Measurements from ENCODE around the gene WDR48. TPM values are rescaled to one million over a fixed set of nuclear protein-coding genes. Genes with fewer than 3 reads are reported as not detected.

WDR48 gene
- polyA plus RNA-seq, 1 donor from 2014 or later, result 111 TPM

- H3K27me3 ChIP-seq (ENCODE audit: insufficient read depth, low read depth, low read length), result no peaks in the 10 kb centered on the region
- H3K79me2 ChIP-seq (replicated peaks; ENCODE audit: insufficient read depth, low read length), result peaks cover 59% of the 10 kb centered on the region
- H2AFZ ChIP-seq (ENCODE audit: low read depth, low read length), result no peak overlapping the region
- no peaks in the 10 kb centered on the region for H3K36me3 ChIP-seq (ENCODE audit: insufficient read depth, low read length)
- no peak overlapping the region for H3K4me2 ChIP-seq (ENCODE audit: low read length)
- no peak overlapping the region for H3K27ac ChIP-seq (ENCODE audit: low read length)
- H3F3A ChIP-seq (ENCODE audit: insufficient read depth, low read length, poor library complexity, severe bottlenecking), result no peaks in the 10 kb centered on the region
- H3K9me2 ChIP-seq (ENCODE audit: insufficient read depth, low read length), result no peaks in the 10 kb centered on the region
- no peaks in the 10 kb centered on the region for H4K20me1 ChIP-seq (ENCODE audit: insufficient read depth)
- H3K9me3 ChIP-seq (ENCODE audit: low read length), result no peaks in the 10 kb centered on the region
- TF ChIP-seq EP300 (conservative IDR thresholded peaks at IDR 0.05; ENCODE audit: poor library complexity, severe bottlenecking) (no peak), TAF1 (IDR thresholded peaks at IDR 0.05; ENCODE audit: low read depth) (no peak), SMC3 (conservative IDR thresholded peaks at IDR 0.05; ENCODE audit: poor library complexity) (no peak), RAD21 (conservative IDR thresholded peaks at IDR 0.05) (no peak), POLR2AphosphoS5 (IDR thresholded peaks at IDR 0.05) (no peak), REST (IDR thresholded peaks at IDR 0.05; ENCODE audit: borderline replicate concordance) (no peak), EZH2 (IDR thresholded peaks at IDR 0.05; ENCODE audit: borderline replicate concordance, insufficient read depth, low read length, poor library complexity, severe bottlenecking) (no peak), CTCF (IDR thresholded peaks at IDR 0.05; ENCODE audit: poor library complexity, severe bottlenecking) (no peak), MXI1 (conservative IDR thresholded peaks at IDR 0.05; ENCODE audit: poor library complexity, severe bottlenecking) (no peak)
- no peak overlapping the region for H3K4me3 ChIP-seq (ENCODE audit: low read length)
- no peak overlapping the region for H3K9ac ChIP-seq (ENCODE audit: low read length)
Measured at GRCh38 chr3:39062180-39062579, 10.4 kb downstream of the WDR48 start.

- no peaks in the 10 kb centered on the region for H3K9me2 ChIP-seq (ENCODE audit: insufficient read depth, low read length)
- H2AFZ ChIP-seq (ENCODE audit: low read depth, low read length), result no peak overlapping the region
- no peaks in the 10 kb centered on the region for H3F3A ChIP-seq (ENCODE audit: insufficient read depth, low read length, poor library complexity, severe bottlenecking)
- no peak overlapping the region for H3K9ac ChIP-seq (ENCODE audit: low read length)
- no peaks in the 10 kb centered on the region for H3K36me3 ChIP-seq (ENCODE audit: insufficient read depth, low read length)
- no peak overlapping the region for H3K4me3 ChIP-seq (ENCODE audit: low read length)
- H3K9me3 ChIP-seq (ENCODE audit: low read length), result no peaks in the 10 kb centered on the region
- H4K20me1 ChIP-seq (ENCODE audit: insufficient read depth), result no peaks in the 10 kb centered on the region
- no peak overlapping the region for H3K27ac ChIP-seq (ENCODE audit: low read length)
- H3K4me2 ChIP-seq (ENCODE audit: low read length), result no peak overlapping the region
- no peaks in the 10 kb centered on the region for H3K27me3 ChIP-seq (ENCODE audit: insufficient read depth, low read depth, low read length)
- no peak for TF ChIP-seq MXI1 (conservative IDR thresholded peaks at IDR 0.05; ENCODE audit: poor library complexity, severe bottlenecking)
- no peak for TF ChIP-seq REST (IDR thresholded peaks at IDR 0.05; ENCODE audit: borderline replicate concordance)
- no peak for TF ChIP-seq SMC3 (conservative IDR thresholded peaks at IDR 0.05; ENCODE audit: poor library complexity)
- TF ChIP-seq EZH2 (IDR thresholded peaks at IDR 0.05; ENCODE audit: borderline replicate concordance, insufficient read depth, low read length, poor library complexity, severe bottlenecking), result no peak
- no peak for TF ChIP-seq POLR2AphosphoS5 (IDR thresholded peaks at IDR 0.05)
- no peak for TF ChIP-seq CTCF (IDR thresholded peaks at IDR 0.05; ENCODE audit: poor library complexity, severe bottlenecking)
- no peak for TF ChIP-seq RAD21 (conservative IDR thresholded peaks at IDR 0.05)
- no peak for TF ChIP-seq TAF1 (IDR thresholded peaks at IDR 0.05; ENCODE audit: low read depth)
- TF ChIP-seq EP300 (conservative IDR thresholded peaks at IDR 0.05; ENCODE audit: poor library complexity, severe bottlenecking), result no peak
- peaks cover 49% of the 10 kb centered on the region for H3K79me2 ChIP-seq (replicated peaks; ENCODE audit: insufficient read depth, low read length)
Measured at GRCh38 chr3:39063143-39063542, 11.3 kb downstream of the WDR48 start.

Measured in neural cell (in vitro differentiated cells).